Activated effector memory CD4-positive, alpha-beta T cell treated with Interleukin-2 at 50 U/mL for 16 hours (primary cell): Measurements from ENCODE around the gene ADRA2B.

Experiments used
- DNase-seq: peaks from one replicate; pipeline ENCODE4 v3.0.0-alpha.2; 2020

The ADRA2B gene

GRCh38 chr2:96136129-96136720 lies 19.9 kb upstream of the ADRA2B start:
- DNase-seq: no peak

GRCh38 chr2:96135621-96136020 lies 19.2 kb upstream of the ADRA2B start:
- no peak for DNase-seq

GRCh38 chr2:96135171-96135570 lies 18.8 kb upstream of the ADRA2B start:
- no peak for DNase-seq

- DNase-seq: no peak
Observed at GRCh38 chr2:96134421-96134820, 18.1 kb upstream of the ADRA2B start.

- DNase-seq: no peak
Observed at GRCh38 chr2:96131813-96132745, 15.7 kb upstream of the ADRA2B start.

GRCh38 chr2:96131152-96131812 lies 14.9 kb upstream of the ADRA2B start:
- DNase-seq: no peak

GRCh38 chr2:96130483-96130882 lies 14.1 kb upstream of the ADRA2B start:
- DNase-seq: no peak

- DNase-seq: no peak
Observed at GRCh38 chr2:96129528-96130120, 13.3 kb upstream of the ADRA2B start.

GRCh38 chr2:96128456-96128855 lies 12.1 kb upstream of the ADRA2B start:
- no peak for DNase-seq

- DNase-seq: no peak
Observed at GRCh38 chr2:96124406-96125265, 8.3 kb upstream of the ADRA2B start.

GRCh38 chr2:96123936-96124335 lies 7.6 kb upstream of the ADRA2B start:
- DNase-seq: no peak

- DNase-seq: no peak
Observed at GRCh38 chr2:96123290-96123689, 6.9 kb upstream of the ADRA2B start.

GRCh38 chr2:96122391-96122790 lies 6.0 kb upstream of the ADRA2B start:
- DNase-seq: no peak

- DNase-seq: no peak
Observed at GRCh38 chr2:96121414-96121813, 5.0 kb upstream of the ADRA2B start.

GRCh38 chr2:96120991-96121390 lies 4.6 kb upstream of the ADRA2B start:
- no peak for DNase-seq

- no peak for DNase-seq
Observed at GRCh38 chr2:96120091-96120720, 3.8 kb upstream of the ADRA2B start.

GRCh38 chr2:96119389-96119751 lies 3.0 kb upstream of the ADRA2B start:
- DNase-seq: no peak

- DNase-seq: no peak
Observed at GRCh38 chr2:96118698-96119388, 2.5 kb upstream of the ADRA2B start.

GRCh38 chr2:96117701-96118588 lies 1.6 kb upstream of the ADRA2B start:
- no peak for DNase-seq

GRCh38 chr2:96116879-96117533 lies 635 bp upstream of the ADRA2B start:
- DNase-seq: peak; percentile 55
